ENCODE results near the gene RPA3.

Gene RPA3

GRCh38 chr7:7675686-7676085 is 42.7 kb downstream of the RPA3 start:
- Histone ChIP-seq H2AFZ (ENCODE audit: low read length) (no peak overlapping the region), H3K4me1 (ENCODE audit: control insufficient read depth in 2 of 2, insufficient read depth in 1 of 2, low read depth in 1 of 2, low read length in 2 of 2) (no peaks in the 10 kb centered on the region), H3K27me3 (ENCODE audit: control insufficient read depth in 3 of 3, insufficient read depth in 3 of 3, low read depth in 1 of 3, low read length in 3 of 3) (no peaks in the 10 kb centered on the region), H3K23ac (ENCODE audit: low read depth, low read length, poor library complexity) (no peak overlapping the region), H4K91ac (ENCODE audit: low read depth, low read length, poor library complexity) (no peak overlapping the region), H3K27ac (replicated peaks; ENCODE audit: low read length) (no peak overlapping the region), H3K18ac (ENCODE audit: low read length) (no peak overlapping the region), H2BK12ac (ENCODE audit: low read length) (no peak overlapping the region), H2BK120ac (ENCODE audit: low read depth, low read length) (no peak overlapping the region), H3K9ac (ENCODE audit: low read depth, low read length, poor library complexity) (no peak overlapping the region), H3K36me3 (replicated peaks in 1 of 2; ENCODE audit: control insufficient read depth in 2 of 2, insufficient read depth in 2 of 2, low read length in 2 of 2) (peaks cover 0 to 10% of the 10 kb centered on the region in 2 donors), H4K8ac (ENCODE audit: low read depth, low read length) (no peak overlapping the region), H3K4me3 (ENCODE audit: low read length in 2 of 2) (no peak overlapping the region), H3K4ac (ENCODE audit: low read length) (no peak overlapping the region), H3K4me2 (ENCODE audit: insufficient read depth, low read length, poor library complexity, severe bottlenecking) (no peak overlapping the region), H3K14ac (ENCODE audit: low read length) (no peak overlapping the region), H2BK15ac (ENCODE audit: low read length) (no peak overlapping the region), H2BK5ac (ENCODE audit: low read length) (no peak overlapping the region), H3K9me3 (replicated peaks in 1 of 2; ENCODE audit: control insufficient read depth in 2 of 2, insufficient read depth in 1 of 2, low read depth in 1 of 2, low read length in 2 of 2) (no peaks in the 10 kb centered on the region), H2AK5ac (ENCODE audit: low read depth, low read length) (no peak overlapping the region), H3K79me1 (ENCODE audit: low read depth, low read length) (no peaks in the 10 kb centered on the region)
- no CpG with 5 or more reads among the region's 6 CpGs for WGBS, 2 donors (ENCODE audit: extremely low coverage in 2 of 2, insufficient read length in 2 of 2, insufficient replicate concordance in 1 of 2)
- DNase-seq (ENCODE audit: low spot score) = no peak

- H3K4me2 ChIP-seq (ENCODE audit: insufficient read depth, low read length, poor library complexity, severe bottlenecking) = no peak overlapping the region
- no peaks in the 10 kb centered on the region for H3K9me3 ChIP-seq (replicated peaks in 1 of 2; ENCODE audit: control insufficient read depth in 2 of 2, insufficient read depth in 1 of 2, low read depth in 1 of 2, low read length in 2 of 2)
- no peak overlapping the region for H4K8ac ChIP-seq (ENCODE audit: low read depth, low read length)
- WGBS, 2 donors (ENCODE audit: extremely low coverage in 2 of 2, insufficient read length in 2 of 2, insufficient replicate concordance in 1 of 2) = no CpG with 5 or more reads among the region's 2 CpGs
- no peak overlapping the region for H4K91ac ChIP-seq (ENCODE audit: low read depth, low read length, poor library complexity)
- H3K4ac ChIP-seq (ENCODE audit: low read length) = no peak overlapping the region
- no peak overlapping the region for H2BK120ac ChIP-seq (ENCODE audit: low read depth, low read length)
- H2BK15ac ChIP-seq (ENCODE audit: low read length) = no peak overlapping the region
- H3K36me3 ChIP-seq (replicated peaks in 1 of 2; ENCODE audit: control insufficient read depth in 2 of 2, insufficient read depth in 2 of 2, low read length in 2 of 2) = peaks cover 0 to 10% of the 10 kb centered on the region in 2 donors
- no peak overlapping the region for H2BK5ac ChIP-seq (ENCODE audit: low read length)
- no peak overlapping the region for H2AFZ ChIP-seq (ENCODE audit: low read length)
- no peaks in the 10 kb centered on the region for H3K4me1 ChIP-seq (ENCODE audit: control insufficient read depth in 2 of 2, insufficient read depth in 1 of 2, low read depth in 1 of 2, low read length in 2 of 2)
- DNase-seq (ENCODE audit: low spot score) = no peak
- H2AK5ac ChIP-seq (ENCODE audit: low read depth, low read length) = no peak overlapping the region
- H2BK12ac ChIP-seq (ENCODE audit: low read length) = no peak overlapping the region
- H3K27me3 ChIP-seq (ENCODE audit: control insufficient read depth in 3 of 3, insufficient read depth in 3 of 3, low read depth in 1 of 3, low read length in 3 of 3) = no peaks in the 10 kb centered on the region
- H3K9ac ChIP-seq (ENCODE audit: low read depth, low read length, poor library complexity) = no peak overlapping the region
- H3K4me3 ChIP-seq (ENCODE audit: low read length in 2 of 2) = no peak overlapping the region
- H3K18ac ChIP-seq (ENCODE audit: low read length) = no peak overlapping the region
- no peak overlapping the region for H3K23ac ChIP-seq (ENCODE audit: low read depth, low read length, poor library complexity)
- no peak overlapping the region for H3K27ac ChIP-seq (replicated peaks; ENCODE audit: low read length)
- no peak overlapping the region for H3K14ac ChIP-seq (ENCODE audit: low read length)
- no peaks in the 10 kb centered on the region for H3K79me1 ChIP-seq (ENCODE audit: low read depth, low read length)
Observed at GRCh38 chr7:7673240-7673550, 45.2 kb downstream of the RPA3 start.

GRCh38 chr7:7672545-7673239 is 45.7 kb downstream of the RPA3 start:
- H2AK5ac ChIP-seq (ENCODE audit: low read depth, low read length) = no peak overlapping the region
- H2BK5ac ChIP-seq (ENCODE audit: low read length) = no peak overlapping the region
- no peak overlapping the region for H2AFZ ChIP-seq (ENCODE audit: low read length)
- H4K8ac ChIP-seq (ENCODE audit: low read depth, low read length) = no peak overlapping the region
- H3K4me3 ChIP-seq (ENCODE audit: low read length in 2 of 2) = no peak overlapping the region
- H3K9ac ChIP-seq (ENCODE audit: low read depth, low read length, poor library complexity) = no peak overlapping the region
- WGBS, 2 donors (ENCODE audit: extremely low coverage in 2 of 2, insufficient read length in 2 of 2, insufficient replicate concordance in 1 of 2) = no CpG with 5 or more reads among the region's 6 CpGs
- no peaks in the 10 kb centered on the region for H3K9me3 ChIP-seq (replicated peaks in 1 of 2; ENCODE audit: control insufficient read depth in 2 of 2, insufficient read depth in 1 of 2, low read depth in 1 of 2, low read length in 2 of 2)
- H3K23ac ChIP-seq (ENCODE audit: low read depth, low read length, poor library complexity) = no peak overlapping the region
- H3K4me2 ChIP-seq (ENCODE audit: insufficient read depth, low read length, poor library complexity, severe bottlenecking) = no peak overlapping the region
- no peaks in the 10 kb centered on the region for H3K79me1 ChIP-seq (ENCODE audit: low read depth, low read length)
- H3K18ac ChIP-seq (ENCODE audit: low read length) = no peak overlapping the region
- H2BK12ac ChIP-seq (ENCODE audit: low read length) = no peak overlapping the region
- no peaks in the 10 kb centered on the region for H3K27me3 ChIP-seq (ENCODE audit: control insufficient read depth in 3 of 3, insufficient read depth in 3 of 3, low read depth in 1 of 3, low read length in 3 of 3)
- H3K4me1 ChIP-seq (ENCODE audit: control insufficient read depth in 2 of 2, insufficient read depth in 1 of 2, low read depth in 1 of 2, low read length in 2 of 2) = no peaks in the 10 kb centered on the region
- H3K4ac ChIP-seq (ENCODE audit: low read length) = no peak overlapping the region
- no peak overlapping the region for H3K14ac ChIP-seq (ENCODE audit: low read length)
- no peak for DNase-seq (ENCODE audit: low spot score)
- peaks cover 0 to 10% of the 10 kb centered on the region in 2 donors for H3K36me3 ChIP-seq (replicated peaks in 1 of 2; ENCODE audit: control insufficient read depth in 2 of 2, insufficient read depth in 2 of 2, low read length in 2 of 2)
- H3K27ac ChIP-seq (replicated peaks; ENCODE audit: low read length) = no peak overlapping the region
- H2BK120ac ChIP-seq (ENCODE audit: low read depth, low read length) = no peak overlapping the region
- H2BK15ac ChIP-seq (ENCODE audit: low read length) = no peak overlapping the region
- H4K91ac ChIP-seq (ENCODE audit: low read depth, low read length, poor library complexity) = no peak overlapping the region

GRCh38 chr7:7671361-7671760 is 47.0 kb downstream of the RPA3 start:
- no peak overlapping the region for H3K4me2 ChIP-seq (ENCODE audit: insufficient read depth, low read length, poor library complexity, severe bottlenecking)
- H2BK12ac ChIP-seq (ENCODE audit: low read length) = no peak overlapping the region
- no peaks in the 10 kb centered on the region for H3K79me1 ChIP-seq (ENCODE audit: low read depth, low read length)
- H4K8ac ChIP-seq (ENCODE audit: low read depth, low read length) = no peak overlapping the region
- no peak overlapping the region for H3K9ac ChIP-seq (ENCODE audit: low read depth, low read length, poor library complexity)
- H3K23ac ChIP-seq (ENCODE audit: low read depth, low read length, poor library complexity) = no peak overlapping the region
- no peak overlapping the region for H3K4ac ChIP-seq (ENCODE audit: low read length)
- WGBS, 2 donors (ENCODE audit: extremely low coverage in 2 of 2, insufficient read length in 2 of 2, insufficient replicate concordance in 1 of 2) = no CpG with 5 or more reads among the region's 3 CpGs
- no peaks in the 10 kb centered on the region for H3K4me1 ChIP-seq (ENCODE audit: control insufficient read depth in 2 of 2, insufficient read depth in 1 of 2, low read depth in 1 of 2, low read length in 2 of 2)
- H2AFZ ChIP-seq (ENCODE audit: low read length) = no peak overlapping the region
- H3K27me3 ChIP-seq (ENCODE audit: control insufficient read depth in 3 of 3, insufficient read depth in 3 of 3, low read depth in 1 of 3, low read length in 3 of 3) = no peaks in the 10 kb centered on the region
- no peak overlapping the region for H2BK5ac ChIP-seq (ENCODE audit: low read length)
- H3K14ac ChIP-seq (ENCODE audit: low read length) = no peak overlapping the region
- H3K18ac ChIP-seq (ENCODE audit: low read length) = no peak overlapping the region
- peaks cover 0 to 10% of the 10 kb centered on the region in 2 donors for H3K36me3 ChIP-seq (replicated peaks in 1 of 2; ENCODE audit: control insufficient read depth in 2 of 2, insufficient read depth in 2 of 2, low read length in 2 of 2)
- no peak for DNase-seq (ENCODE audit: low spot score)
- no peaks in the 10 kb centered on the region for H3K9me3 ChIP-seq (replicated peaks in 1 of 2; ENCODE audit: control insufficient read depth in 2 of 2, insufficient read depth in 1 of 2, low read depth in 1 of 2, low read length in 2 of 2)
- no peak overlapping the region for H4K91ac ChIP-seq (ENCODE audit: low read depth, low read length, poor library complexity)
- no peak overlapping the region for H3K4me3 ChIP-seq (ENCODE audit: low read length in 2 of 2)
- no peak overlapping the region for H3K27ac ChIP-seq (replicated peaks; ENCODE audit: low read length)
- no peak overlapping the region for H2BK15ac ChIP-seq (ENCODE audit: low read length)
- H2AK5ac ChIP-seq (ENCODE audit: low read depth, low read length) = no peak overlapping the region
- no peak overlapping the region for H2BK120ac ChIP-seq (ENCODE audit: low read depth, low read length)

All from neuronal stem cell (in vitro differentiated cells).